Neutrophil (primary cell): ENCODE data around the gene WDFY4.

Source experiments
- H3K27ac ChIP-seq: fragments of 200-600 bp; sonication (generic); 2 replicates; pipeline ENCODE4 v1.5.1; 2016; ENCODE audit warnings: mild to moderate bottlenecking, moderate library complexity
- H3K27me3 ChIP-seq: fragments of 200-600 bp; sonication (generic); 2 replicates; pipeline ENCODE4 v1.6.0; 2016; ENCODE audit warnings: mild to moderate bottlenecking
- H3K36me3 ChIP-seq: fragments of 200-600 bp; sonication (generic); 2 replicates; pipeline ENCODE4 v1.5.1; 2017
- H3K4me1 ChIP-seq, 2 experiments: fragments of 200-600 bp in 1 of 2; sonication (generic) in 1 of 2; 1 replicate in 1 of 2; 2 replicates in 1 of 2; pipeline versions ENCODE4 v1.5.1 to v1.6.1; 2013 to 2016; ENCODE audit warnings: low read depth in 1 of 2, low read length in 1 of 2, mild to moderate bottlenecking in 1 of 2, moderate library complexity in 1 of 2; ENCODE audit not compliant: control insufficient read depth in 1 of 2, insufficient read depth in 1 of 2
- H3K4me3 ChIP-seq, 2 experiments: fragments of 200-600 bp in 1 of 2; sonication (generic) in 1 of 2; 1 replicate in 1 of 2; 2 replicates in 1 of 2; pipeline ENCODE4 v1.5.1; 2013 to 2016; ENCODE audit warnings: low read depth in 1 of 2, low read length in 1 of 2, mild to moderate bottlenecking in 1 of 2, moderate library complexity in 1 of 2
- H3K9me3 ChIP-seq: fragments of 200-600 bp; sonication (generic); 2 replicates; pipeline ENCODE4 v1.5.1; 2016
- CTCF ChIP-seq: fragments of 200-600 bp; sonication (generic); IDR thresholded peaks from 2 replicates; pipeline ENCODE4 v1.5.1; 2016; ENCODE audit warnings: antibody characterized with exemption

The WDFY4 gene

GRCh38 chr10:48694371-48695030 lies 9.8 kb downstream of the WDFY4 start:
- no peaks in the 10 kb centered on the region for H3K9me3 ChIP-seq
- peak overlapping the region; percentile 82 for H3K27ac ChIP-seq
- no peak overlapping the region for H3K4me3 ChIP-seq
- H3K36me3 ChIP-seq: peaks cover 11% of the 10 kb centered on the region
- TF ChIP-seq CTCF: no peak
- peaks cover 39 to 46% of the 10 kb centered on the region in 2 experiments for H3K4me1 ChIP-seq
- no peaks in the 10 kb centered on the region for H3K27me3 ChIP-seq

GRCh38 chr10:48695636-48696534 lies 11.2 kb downstream of the WDFY4 start:
- H3K27me3 ChIP-seq: no peaks in the 10 kb centered on the region
- peaks cover 15% of the 10 kb centered on the region for H3K36me3 ChIP-seq
- H3K4me3 ChIP-seq: peak overlapping the region in 1 of 2 experiments; percentile 35
- TF ChIP-seq CTCF: no peak
- peak overlapping the region; percentile 82 for H3K27ac ChIP-seq
- peaks cover 40 to 43% of the 10 kb centered on the region in 2 experiments for H3K4me1 ChIP-seq
- no peaks in the 10 kb centered on the region for H3K9me3 ChIP-seq

- H3K36me3 ChIP-seq: peaks cover 15% of the 10 kb centered on the region
- H3K27ac ChIP-seq: peak overlapping the region; percentile 82
- TF ChIP-seq CTCF: no peak
- H3K4me1 ChIP-seq: peaks cover 46 to 47% of the 10 kb centered on the region in 2 experiments
- no peaks in the 10 kb centered on the region for H3K9me3 ChIP-seq
- no peak overlapping the region for H3K4me3 ChIP-seq
- no peaks in the 10 kb centered on the region for H3K27me3 ChIP-seq
Measured at GRCh38 chr10:48696535-48696873, 11.8 kb downstream of the WDFY4 start.

- Histone ChIP-seq H3K4me3 (no peak overlapping the region), H3K9me3 (no peaks in the 10 kb centered on the region), H3K4me1 (peaks cover 47% of the 10 kb centered on the region in 2 experiments), H3K36me3 (peaks cover 15% of the 10 kb centered on the region), H3K27ac (peak overlapping the region; percentile 82), H3K27me3 (no peaks in the 10 kb centered on the region)
- no peak for TF ChIP-seq CTCF
Measured at GRCh38 chr10:48697091-48697490, 12.4 kb downstream of the WDFY4 start.

- H3K4me1 ChIP-seq: peaks cover 41 to 46% of the 10 kb centered on the region in 2 experiments
- no peak for TF ChIP-seq CTCF
Measured at GRCh38 chr10:48697821-48698764, 13.4 kb downstream of the WDFY4 start.

More at GRCh38 chr10:48697821-48698764, 13.4 kb downstream of the WDFY4 start:
- Histone ChIP-seq H3K36me3 (peaks cover 7% of the 10 kb centered on the region), H3K27me3 (no peaks in the 10 kb centered on the region), H3K9me3 (no peaks in the 10 kb centered on the region), H3K4me3 (no peak overlapping the region), H3K27ac (no peak overlapping the region)
